Ascending aorta (tissue), 2 donors: ENCODE data around the gene NCK1. TPM values are rescaled to one million over a fixed set of nuclear protein-coding genes. Genes with fewer than 3 reads are reported as not detected.

Experiments
- DNase-seq, 2 donors: peaks; one replicate each; pipeline ENCODE4 v3.0.0-alpha.2; 2019; ENCODE audit warnings: low spot score in 2 of 2
- H3K27ac ChIP-seq, 2 donors: fragments of 200-600 bp; sonication (generic); one replicate each; pipeline ENCODE4 v1.5.1; 2016 to 2017; ENCODE audit warnings: mild to moderate bottlenecking in 1 of 2
- H3K27me3 ChIP-seq: fragments of 200-600 bp; sonication (generic); one replicate; pipeline ENCODE4 v1.5.1; 2017
- H3K36me3 ChIP-seq, 2 donors: fragments of 200-600 bp; sonication (generic); one replicate each; pipeline ENCODE4 v1.5.1; 2016
- H3K4me1 ChIP-seq, 2 donors: fragments of 200-600 bp; sonication (generic); one replicate each; pipeline ENCODE4 v1.5.1; 2016 to 2017; ENCODE audit warnings: mild to moderate bottlenecking in 1 of 2
- H3K4me3 ChIP-seq, 2 donors: fragments of 200-600 bp; sonication (generic); one replicate each; pipeline ENCODE4 v1.5.1; 2016 to 2017; ENCODE audit warnings: mild to moderate bottlenecking in 1 of 2
- H3K9me3 ChIP-seq, 2 donors: fragments of 200-600 bp; sonication (generic); one replicate each; pipeline ENCODE4 v1.5.1; 2016
- CTCF ChIP-seq, 3 experiments: fragments of 200-600 bp in 2 of 3; fragments of 450-650 bp in 1 of 3; sonication (generic) in 2 of 3; IDR thresholded peaks; one replicate each; pipeline ENCODE4 v1.5.1; 2016 to 2019; ENCODE audit warnings: antibody characterized with exemption in 3 of 3, mild to moderate bottlenecking in 1 of 3, moderate library complexity in 1 of 3
- intact Hi-C: fragments of 100-400 bp; cut with DNase I; formaldehyde crosslinking; loops from one replicate; pipeline ENCODE4 v1.15.1; 2023
- total RNA-seq: library from RNA; depleted of rRNA; stranded (reverse); fragments of >200 nt; gene quantifications from one replicate; pipeline ENCODE4 v1.1.0, GENCODE V29; 2016

Gene NCK1
- total RNA-seq, 1 donor from 2014 or later, result 45.6 TPM

- no peak for TF ChIP-seq CTCF (IDR thresholded peaks at IDR 0.05)
- Histone ChIP-seq H3K36me3 (no peaks in the 10 kb centered on the region), H3K27ac (peak overlapping the region; percentile 77 to 85), H3K27me3 (no peaks in the 10 kb centered on the region), H3K4me1 (peaks cover 0 to 17% of the 10 kb centered on the region in 2 donors), H3K4me3 (no peak overlapping the region), H3K9me3 (no peaks in the 10 kb centered on the region)
- no peak for DNase-seq
- intact Hi-C loops, result loop anchor here (1.0 to 2.0 kb wide), 2 partner anchors 133 to 243 kb away; partner anchors contain the start of genes NCK1 and STAG1
Measured at GRCh38 chr3:136995652-136996051, 133.6 kb downstream of the NCK1 start.

Other genes starting within 250 kb of the NCK1 start
- 27.2 TPM for gene STAG1, start 109.8 kb upstream of the NCK1 start, total RNA-seq
- gene SLC35G2, start 43.1 kb upstream of the NCK1 start, total RNA-seq, result 10.0 TPM
- not detected for gene IL20RB, start 95.8 kb downstream of the NCK1 start, total RNA-seq